Measurements from ENCODE around the gene CDK16.

Gene CDK16

DNA sequence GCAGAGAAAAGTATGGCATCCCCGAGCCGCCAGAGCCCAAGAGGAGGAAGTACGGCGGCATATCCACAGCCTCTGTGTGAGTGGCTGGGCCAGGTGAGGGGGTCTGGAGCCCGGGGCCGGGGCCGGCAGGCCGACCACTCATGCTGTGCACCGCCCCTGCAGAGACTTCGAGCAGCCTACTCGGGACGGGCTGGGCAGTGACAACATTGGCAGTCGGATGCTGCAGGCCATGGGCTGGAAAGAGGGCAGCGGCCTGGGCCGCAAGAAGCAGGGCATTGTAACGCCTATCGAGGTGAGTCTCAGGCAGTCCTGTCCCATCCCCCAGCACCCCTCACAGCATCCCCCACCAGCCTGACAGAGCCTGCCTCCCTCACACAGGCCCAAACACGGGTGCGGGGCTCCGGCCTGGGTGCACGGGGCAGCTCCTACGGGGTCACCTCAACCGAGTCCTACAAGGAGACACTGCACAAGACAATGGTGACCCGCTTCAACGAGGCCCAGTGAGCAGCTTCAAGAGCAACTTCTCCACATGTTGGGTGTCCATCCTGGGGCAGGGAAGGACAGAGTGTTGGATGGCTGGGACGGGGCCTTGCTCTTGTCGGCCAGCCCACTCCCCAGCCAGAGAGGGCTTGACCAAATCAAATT lies 32.3 kb upstream of the CDK16 start:
- no peak for DNase-seq (ENCODE audit: low spot score)

DNA sequence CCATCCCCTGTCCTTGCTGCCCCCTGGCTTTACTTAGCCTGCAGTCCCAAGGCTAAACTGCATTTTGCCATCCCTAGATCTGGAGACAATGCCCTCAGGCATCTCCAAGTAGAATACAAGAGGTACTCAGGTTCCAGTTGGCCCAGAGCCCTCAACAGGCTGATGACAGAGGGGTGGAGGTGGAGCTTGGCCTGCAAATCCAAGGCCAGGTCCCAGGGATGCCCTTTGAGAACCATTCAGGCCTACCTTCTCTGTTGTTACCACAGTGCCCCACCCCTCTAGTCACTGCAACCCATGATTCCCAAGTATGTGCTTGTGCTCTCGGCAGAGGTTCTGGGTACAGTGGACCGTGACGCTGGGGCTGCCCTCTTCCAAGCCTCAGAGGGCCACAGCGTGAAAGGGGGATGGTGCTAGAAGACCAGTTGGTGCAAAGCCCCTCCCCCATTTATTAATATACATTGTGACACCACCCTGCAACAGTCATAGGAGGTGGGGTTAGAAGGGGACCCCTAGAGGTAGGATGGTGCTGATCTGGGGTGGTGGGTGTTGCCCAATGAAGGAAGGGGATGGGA lies 31.3 kb upstream of the CDK16 start:
- no peak for DNase-seq (ENCODE audit: low spot score)

DNA sequence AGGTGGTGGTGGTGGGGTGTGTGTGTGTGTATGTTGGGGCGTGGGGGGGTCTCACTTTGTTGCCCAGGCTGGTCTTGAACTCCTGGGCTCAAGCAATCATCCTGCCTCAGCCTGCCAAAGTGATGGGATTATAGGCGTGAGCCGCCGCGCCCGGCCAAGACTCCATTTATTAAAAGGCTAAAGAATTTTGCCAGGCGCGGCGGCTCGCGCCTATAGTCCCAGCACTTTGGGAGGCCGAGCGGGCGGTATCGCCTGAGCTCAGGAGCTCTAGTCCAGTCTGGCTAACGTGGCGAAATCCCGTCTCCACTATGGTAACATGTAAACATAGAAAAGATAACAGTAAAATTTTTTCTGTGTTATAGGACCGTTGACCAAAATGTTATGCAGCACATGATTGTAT lies 28.6 kb upstream of the CDK16 start:
- no peak for DNase-seq (ENCODE audit: low spot score)

DNA sequence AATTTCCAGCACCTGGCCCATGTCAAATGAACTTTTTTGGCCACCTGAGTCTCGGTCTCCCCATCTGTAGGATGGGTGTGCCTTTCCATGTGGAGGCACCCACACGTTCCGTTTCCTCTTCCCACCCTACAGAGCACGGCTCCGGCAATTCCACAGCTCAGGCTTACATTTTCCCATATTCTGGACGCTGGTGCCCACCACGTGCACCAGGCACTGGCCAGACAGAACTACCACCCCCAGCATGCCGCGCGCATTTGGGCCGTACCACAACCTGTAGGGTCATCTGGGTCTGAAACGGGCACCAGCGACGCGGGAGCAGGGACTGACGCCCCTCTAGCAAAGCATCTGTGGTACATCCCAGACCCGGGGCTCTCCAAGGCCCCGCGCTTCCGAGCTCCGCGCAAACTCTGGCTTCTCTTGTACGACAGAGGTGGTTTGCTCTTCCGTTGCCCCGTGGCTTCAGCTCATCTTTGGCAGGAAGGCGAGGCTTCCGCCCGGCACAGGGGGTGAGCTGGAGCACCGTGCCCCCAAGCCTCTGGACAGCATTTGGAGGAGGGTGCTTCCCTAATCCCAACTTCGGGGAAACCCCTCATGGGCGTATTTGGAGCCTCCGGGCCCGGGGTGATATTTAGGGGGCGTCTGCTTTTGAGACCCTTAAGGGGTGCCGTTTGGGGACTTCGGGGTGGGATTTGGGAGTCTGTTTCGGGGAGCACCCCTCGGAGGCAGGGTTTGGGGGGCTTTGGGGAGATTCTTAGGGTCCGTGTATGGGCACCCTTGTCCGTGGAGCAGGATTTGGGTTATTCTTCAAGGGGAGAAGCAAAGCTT lies 27.8 kb upstream of the CDK16 start:
- peak; percentile 90 for DNase-seq (ENCODE audit: low spot score)

DNA sequence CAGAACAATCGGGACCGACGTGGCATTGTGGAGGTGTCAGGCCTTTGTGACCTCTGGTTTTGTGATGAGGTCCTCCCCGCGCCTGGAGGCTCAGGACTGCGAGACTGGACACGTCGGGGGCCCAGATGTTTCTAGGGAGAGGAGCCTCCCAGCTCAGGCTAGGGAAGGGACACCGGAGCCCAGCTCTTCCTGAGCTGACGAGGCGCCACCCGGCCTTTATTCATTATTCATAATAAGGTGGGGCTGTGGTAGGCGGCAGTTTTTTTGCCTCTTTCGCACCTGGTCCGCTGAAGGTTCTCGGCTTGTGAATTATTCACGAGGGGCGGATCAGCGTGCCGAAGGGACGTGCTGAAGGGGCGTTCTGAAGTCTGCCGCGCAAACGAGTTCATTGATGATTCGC lies 27.1 kb upstream of the CDK16 start:
- peak; percentile 40 for DNase-seq (ENCODE audit: low spot score)

DNA sequence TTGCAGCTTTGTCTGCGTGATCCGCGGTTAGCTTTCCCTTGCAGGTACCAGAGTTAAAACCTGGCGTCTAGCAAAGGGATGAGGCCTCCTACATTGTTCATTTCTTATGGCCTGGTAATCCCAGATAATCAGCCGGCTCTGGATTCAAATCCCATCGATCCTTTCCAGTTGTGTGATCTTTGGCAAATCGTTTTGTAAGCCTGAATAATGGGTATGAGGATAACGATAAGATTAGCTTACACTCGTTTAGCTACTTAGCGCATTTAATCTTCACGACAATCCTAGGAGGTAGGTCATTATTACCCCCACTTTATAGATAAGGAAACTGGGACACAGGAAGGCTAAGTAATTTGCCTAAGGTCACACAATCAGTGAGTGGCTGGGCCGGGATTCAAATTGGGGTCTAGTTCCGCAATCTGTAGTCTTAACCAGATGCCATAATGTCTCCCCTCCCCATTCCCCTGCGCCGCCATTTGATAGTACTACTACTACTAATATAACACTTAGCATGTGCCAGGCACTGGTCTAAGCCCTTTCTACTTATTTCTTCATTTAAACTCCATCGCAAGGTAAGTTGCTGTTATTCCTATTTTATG lies 26.6 kb upstream of the CDK16 start:
- DNase-seq (ENCODE audit: low spot score) = no peak

DNA sequence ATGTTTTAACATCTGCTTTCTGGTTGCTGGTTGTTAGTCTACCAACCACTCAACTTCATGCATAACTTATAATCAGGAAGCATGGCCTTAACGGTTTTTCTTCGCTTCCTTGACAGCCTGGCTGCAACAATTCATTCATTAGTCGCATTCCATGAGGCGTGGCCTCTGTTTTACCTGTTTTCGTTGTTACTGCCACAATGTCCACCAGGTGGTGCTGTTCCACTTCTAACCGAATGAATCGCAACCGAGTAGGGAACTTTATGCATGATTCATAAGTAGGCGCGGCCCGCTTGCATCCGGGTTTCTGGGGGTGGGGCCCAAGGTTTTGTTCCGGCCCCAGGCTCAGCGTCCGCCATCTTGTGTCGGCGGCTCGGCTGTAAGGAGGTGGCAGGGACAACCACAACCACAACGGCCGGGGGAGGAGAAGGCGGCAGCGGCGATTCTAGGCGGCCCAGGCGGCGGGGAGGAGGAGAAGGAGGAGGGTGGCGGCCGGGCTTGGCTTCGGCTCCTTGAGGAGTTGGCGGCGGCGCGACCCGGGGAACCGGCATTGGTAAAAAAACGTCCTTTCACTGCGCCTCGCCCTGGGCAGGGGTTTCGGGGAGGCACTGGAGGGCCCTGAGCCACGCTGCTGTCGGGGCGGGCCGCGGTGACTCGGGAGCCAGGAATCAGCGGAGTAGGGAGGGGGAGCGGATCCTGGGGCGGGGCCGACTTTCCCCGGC lies 24.8 kb upstream of the CDK16 start, which contains the start of gene UBA1:
TSS of gene UBA1 (plus strand) at position 355 of the 719 bp plus-strand sequence. CDS start 4,974 bp downstream, outside the sequence.
- DNase-seq (ENCODE audit: low spot score) = peak; percentile 98

DNA sequence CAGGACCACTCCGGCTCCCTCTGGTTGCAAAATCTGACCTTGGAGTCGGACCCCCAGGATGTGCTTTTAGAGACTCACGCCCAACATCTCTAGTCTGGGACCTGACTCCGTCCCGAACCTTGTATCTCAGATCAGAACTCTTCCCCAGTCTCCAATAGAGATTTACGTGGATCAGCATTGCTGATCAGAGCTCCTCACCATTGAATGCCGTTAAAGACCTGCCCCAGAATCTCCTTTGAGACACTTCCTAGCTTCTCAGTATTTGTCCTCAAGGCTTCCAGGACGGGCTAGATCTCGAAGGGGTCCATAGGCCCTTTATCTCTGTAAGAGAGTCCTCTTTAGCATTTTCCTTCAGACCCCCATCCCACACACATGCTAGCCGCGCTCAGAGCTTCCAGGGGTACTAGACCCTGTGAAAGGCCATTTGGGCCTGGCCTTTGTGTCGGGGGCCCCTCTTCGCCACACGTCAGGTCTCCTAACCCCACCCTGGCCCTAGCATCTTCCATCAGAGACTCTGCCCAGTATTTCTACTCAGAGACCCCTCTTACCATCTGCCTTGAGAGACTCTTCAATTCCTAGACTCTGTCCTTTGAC lies 24.2 kb upstream of the CDK16 start:
- DNase-seq (ENCODE audit: low spot score) = no peak

DNA sequence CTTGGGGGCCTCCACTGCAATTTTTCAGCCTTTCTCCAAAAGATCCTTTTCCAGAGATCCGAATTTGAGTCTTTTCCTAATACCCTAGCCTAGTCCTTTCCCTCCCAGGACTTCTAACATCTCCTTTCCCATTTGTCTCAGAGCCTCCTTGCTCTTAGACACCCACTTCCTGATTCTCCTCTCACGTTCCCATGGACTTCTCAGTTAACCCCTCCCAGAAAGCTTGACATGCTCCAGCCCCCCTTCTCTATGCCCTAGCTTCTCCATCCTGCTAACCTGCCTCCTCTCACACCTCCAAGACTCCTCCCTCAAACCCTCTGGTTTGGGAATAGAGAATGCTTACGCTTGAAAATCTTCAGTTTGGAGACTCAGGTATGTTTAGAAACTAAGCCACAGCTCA lies 22.4 kb upstream of the CDK16 start:
- no peak for DNase-seq (ENCODE audit: low spot score)

DNA sequence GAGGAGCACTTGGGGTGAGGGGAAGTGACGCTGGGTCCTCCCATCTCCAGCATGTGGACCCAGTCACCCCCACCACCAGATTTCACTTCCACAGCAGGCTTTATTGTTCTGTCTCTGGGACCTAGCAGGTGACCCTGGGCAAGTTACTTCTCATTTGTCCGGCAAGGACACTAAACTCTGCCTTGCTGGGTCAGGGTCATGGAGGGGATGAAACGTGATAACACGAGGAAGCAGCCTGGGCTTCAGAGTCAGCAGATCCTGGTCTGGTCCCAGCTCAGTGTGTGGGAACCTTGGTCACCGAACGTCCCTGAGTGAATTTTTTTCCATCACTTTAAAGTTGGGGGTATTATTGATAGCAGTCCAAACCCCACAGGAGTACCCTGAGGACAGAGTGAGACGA lies 21.0 kb upstream of the CDK16 start:
- no peak for DNase-seq (ENCODE audit: low spot score)

DNA sequence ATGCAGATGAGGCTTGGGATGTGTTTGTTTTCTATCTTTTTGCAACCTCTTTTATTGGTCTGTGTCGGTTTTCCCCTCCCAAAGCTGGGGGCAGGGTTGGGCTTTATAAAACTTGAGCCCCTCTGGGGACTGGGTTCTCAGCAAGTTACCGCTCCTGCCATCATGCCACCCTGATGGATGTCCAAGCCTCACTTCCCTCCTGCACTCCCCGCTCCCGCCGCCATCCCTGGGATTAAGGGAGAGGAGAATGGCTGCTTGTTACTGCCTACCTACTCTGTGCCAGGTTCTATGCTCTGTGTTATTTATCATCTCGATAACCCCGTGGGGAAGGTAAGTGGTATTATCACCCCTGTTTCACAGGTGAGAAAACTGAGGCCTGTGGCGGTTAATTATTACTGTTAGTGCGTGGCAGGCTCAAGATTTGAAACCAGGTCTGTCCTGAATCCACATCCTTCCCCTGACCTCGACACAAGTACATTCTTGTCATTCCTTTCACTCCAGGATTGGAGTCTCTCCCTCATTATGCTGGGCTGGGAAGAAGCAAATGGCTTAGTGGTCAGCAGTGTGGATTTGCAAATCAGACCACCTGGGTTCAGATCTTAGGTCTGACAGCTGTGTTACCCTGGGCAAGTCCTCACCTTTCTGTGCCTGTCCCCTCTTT lies 20.3 kb upstream of the CDK16 start:
- DNase-seq (ENCODE audit: low spot score) = no peak

DNA sequence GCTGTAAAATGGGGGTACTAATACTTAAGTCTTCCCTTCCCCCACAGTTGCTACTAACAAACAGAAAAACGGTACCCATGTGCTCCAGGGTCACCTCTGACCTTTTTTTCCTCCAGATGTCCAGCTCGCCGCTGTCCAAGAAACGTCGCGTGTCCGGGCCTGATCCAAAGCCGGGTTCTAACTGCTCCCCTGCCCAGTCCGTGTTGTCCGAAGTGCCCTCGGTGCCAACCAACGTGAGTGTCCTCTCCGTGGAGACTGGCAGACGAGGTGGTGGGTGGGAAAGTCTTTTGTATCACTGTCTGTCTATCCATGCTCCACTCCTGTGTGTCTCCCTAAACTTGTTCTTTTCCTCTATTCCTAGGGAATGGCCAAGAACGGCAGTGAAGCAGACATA lies 19.8 kb upstream of the CDK16 start:
- DNase-seq (ENCODE audit: low spot score) = no peak

DNA sequence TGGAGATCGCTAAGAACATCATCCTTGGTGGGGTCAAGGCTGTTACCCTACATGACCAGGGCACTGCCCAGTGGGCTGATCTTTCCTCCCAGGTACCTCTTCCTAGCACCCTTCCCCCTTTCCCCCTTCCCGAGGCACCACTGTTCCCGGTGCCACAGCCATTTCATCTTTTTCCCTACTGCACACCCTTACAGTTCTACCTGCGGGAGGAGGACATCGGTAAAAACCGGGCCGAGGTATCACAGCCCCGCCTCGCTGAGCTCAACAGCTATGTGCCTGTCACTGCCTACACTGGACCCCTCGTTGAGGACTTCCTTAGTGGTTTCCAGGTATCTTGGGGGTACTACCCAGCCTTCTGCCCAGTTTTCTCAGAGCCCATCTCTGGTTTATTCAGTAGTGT lies 19.2 kb upstream of the CDK16 start:
- no peak for DNase-seq (ENCODE audit: low spot score)

DNA sequence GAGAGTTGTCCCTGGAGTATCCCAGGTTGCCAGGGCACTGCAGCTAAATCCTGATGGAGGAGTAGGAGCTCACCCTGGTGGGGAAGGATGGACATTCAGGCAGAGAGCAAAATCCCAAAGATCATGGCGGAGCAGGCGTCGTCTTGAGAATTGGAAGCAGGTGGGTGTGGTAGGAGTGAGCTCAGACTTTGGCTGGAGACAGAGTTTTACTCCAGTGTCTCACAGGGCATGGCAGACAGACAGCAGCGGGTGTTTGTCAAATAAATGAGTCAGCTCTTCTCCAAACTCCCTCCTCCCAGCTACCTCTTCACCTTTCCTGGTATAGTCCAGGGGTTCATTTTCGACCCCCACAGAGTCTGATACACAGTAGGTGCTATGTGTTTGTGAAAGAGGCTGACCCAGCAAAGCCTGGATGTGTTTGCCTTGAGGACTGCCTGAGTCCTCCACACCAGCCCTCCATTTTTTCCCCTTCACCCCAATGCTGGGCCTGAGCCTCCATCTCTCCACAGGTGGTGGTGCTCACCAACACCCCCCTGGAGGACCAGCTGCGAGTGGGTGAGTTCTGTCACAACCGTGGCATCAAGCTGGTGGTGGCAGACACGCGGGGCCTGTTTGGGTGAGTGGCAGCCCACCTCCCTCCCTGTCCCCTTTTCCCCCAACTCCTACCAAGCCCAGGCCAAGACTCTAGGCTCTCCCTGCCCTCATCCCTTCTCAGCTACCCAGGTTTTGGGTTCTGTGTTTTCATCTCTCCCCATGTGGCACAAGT lies 17.9 kb upstream of the CDK16 start:
- DNase-seq (ENCODE audit: low spot score) = no peak

DNA sequence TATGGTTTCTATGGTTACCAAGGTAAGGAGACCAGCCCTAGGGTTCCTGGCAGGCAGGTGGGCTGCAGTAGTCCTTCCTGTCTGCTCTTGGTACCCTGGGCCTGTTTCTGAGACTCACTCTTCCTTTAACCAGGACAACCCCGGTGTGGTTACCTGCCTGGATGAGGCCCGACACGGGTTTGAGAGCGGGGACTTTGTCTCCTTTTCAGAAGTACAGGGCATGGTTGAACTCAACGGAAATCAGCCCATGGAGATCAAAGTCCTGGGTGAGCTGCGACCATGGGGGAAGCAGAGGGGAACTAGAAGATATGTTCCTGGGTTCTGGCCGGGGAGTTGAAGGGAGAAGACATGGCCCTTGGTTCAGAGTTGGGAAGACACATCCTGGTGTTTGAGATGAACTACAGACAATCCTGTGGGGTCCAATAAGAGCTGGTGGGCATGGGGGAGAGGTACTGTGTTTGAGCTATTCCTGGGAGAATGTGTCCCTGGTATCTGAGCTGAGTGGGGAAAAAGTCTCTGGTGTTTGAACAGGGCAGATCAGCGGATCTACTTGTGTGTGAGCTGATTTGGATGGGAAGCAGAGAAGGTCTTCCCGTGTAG lies 17.0 kb upstream of the CDK16 start:
- no peak for DNase-seq (ENCODE audit: low spot score)

DNA sequence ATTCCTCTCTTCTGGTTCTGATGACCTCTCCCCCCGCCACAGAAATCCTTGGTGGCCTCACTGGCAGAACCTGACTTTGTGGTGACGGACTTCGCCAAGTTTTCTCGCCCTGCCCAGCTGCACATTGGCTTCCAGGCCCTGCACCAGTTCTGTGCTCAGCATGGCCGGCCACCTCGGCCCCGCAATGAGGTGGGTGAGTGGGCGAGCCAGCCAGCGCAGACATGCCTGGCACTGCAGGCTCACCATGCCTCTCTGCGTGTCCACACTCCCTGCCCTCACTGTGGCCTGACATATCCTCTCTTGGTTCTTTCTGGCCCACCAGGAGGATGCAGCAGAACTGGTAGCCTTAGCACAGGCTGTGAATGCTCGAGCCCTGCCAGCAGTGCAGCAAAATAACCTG lies 16.2 kb upstream of the CDK16 start:
- no peak for DNase-seq (ENCODE audit: low spot score)

DNA sequence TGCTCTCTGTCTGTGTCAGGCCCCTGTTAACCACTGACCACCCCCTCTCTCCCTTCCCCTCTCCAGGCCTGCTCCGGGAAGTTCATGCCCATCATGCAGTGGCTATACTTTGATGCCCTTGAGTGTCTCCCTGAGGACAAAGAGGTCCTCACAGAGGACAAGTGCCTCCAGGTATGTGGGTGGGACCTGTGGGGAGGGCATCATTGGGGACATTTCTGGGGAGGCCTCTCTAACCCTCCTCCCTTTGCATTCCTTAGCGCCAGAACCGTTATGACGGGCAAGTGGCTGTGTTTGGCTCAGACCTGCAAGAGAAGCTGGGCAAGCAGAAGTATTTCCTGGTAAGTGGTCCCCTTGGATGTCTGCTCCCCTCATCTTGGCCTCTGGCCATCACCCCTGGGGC lies 15.6 kb upstream of the CDK16 start:
- DNase-seq (ENCODE audit: low spot score) = no peak

DNA sequence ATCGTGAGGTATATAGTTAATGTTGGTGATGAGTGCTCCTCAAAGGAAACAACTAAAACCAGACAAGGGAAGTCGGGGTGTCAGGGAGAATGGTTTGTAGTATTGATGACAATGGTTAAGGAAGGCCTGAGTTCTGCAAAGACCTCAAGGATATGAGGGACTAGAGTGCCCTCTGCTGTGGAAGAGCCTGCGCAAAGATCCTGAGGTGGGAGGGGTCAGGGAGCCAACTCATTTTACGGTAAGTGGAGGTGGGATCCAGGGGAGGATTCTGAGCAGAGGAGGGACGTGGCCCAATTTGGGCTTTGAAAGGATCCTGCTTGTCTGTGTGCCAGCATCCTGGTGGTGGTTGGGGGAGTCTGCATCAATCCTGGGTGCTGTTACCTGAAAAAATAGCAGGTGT lies 13.5 kb upstream of the CDK16 start:
- no peak for DNase-seq (ENCODE audit: low spot score)

DNA sequence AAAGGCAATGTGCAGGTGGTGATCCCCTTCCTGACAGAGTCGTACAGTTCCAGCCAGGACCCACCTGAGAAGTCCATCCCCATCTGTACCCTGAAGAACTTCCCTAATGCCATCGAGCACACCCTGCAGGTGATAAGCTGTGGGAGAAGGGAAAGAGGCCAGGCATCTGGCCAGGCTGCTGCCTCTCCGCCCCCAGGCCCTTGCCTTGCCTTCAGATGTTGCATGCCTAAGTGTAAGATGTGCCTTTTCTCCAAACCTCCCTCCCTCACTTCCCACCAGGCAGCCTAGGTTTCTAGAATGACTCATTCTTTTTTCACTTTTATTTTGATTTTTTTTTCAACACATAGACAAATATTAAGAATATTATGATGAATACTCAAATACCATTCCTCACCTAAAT lies 12.2 kb upstream of the CDK16 start:
- DNase-seq (ENCODE audit: low spot score) = no peak

DNA sequence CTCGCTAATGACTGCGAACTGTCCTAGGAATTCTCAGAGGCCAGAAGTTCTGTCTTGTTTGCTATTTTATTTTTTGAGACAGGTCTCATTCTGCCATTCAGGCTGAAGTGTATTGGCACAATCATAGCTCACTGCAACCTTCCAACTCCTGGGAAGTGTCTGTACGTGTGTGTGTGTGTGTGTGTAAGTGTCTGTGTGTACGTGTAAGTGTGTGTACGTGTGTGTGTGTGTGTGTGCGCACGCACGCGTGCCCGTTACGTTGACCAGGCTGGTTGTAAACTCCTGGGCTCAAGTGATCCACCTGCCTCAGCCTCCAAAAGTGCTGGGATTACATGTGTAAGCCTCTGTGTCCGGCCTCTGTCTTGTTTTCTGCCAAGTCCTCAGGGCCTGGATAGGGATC lies 10.4 kb upstream of the CDK16 start:
- DNase-seq (ENCODE audit: low spot score) = no peak
